GM21447 (cell line): ENCODE results near the gene CTIF.

Experiments used
- ATAC-seq: cut with Tn5 transposase; IDR thresholded peaks from one replicate; pipeline ENCODE4 v1.9.1; 2021; ENCODE audit not compliant: unreplicated experiment

Gene CTIF

GRCh38 chr18:48662011-48662661 is 123.3 kb downstream of the CTIF start:
- ATAC-seq = no peak

- ATAC-seq = no peak
Measured at GRCh38 chr18:48663096-48663930, 124.5 kb downstream of the CTIF start.

GRCh38 chr18:48663931-48664847 is 125.4 kb downstream of the CTIF start:
- no peak for ATAC-seq

GRCh38 chr18:48665654-48666053 is 126.8 kb downstream of the CTIF start:
- ATAC-seq = no peak

- ATAC-seq = no peak
Measured at GRCh38 chr18:48666613-48667012, 127.8 kb downstream of the CTIF start.

- peak; percentile 44 for ATAC-seq
Measured at GRCh38 chr18:48667276-48668254, 128.7 kb downstream of the CTIF start.

GRCh38 chr18:48668466-48669179 is 129.8 kb downstream of the CTIF start:
- no peak for ATAC-seq

GRCh38 chr18:48669180-48669675 is 130.4 kb downstream of the CTIF start:
- no peak for ATAC-seq

- no peak for ATAC-seq
Measured at GRCh38 chr18:48669991-48670750, 131.3 kb downstream of the CTIF start.

- ATAC-seq = no peak
Measured at GRCh38 chr18:48670751-48671560, 132.1 kb downstream of the CTIF start.

- ATAC-seq = no peak
Measured at GRCh38 chr18:48671561-48671945, 132.7 kb downstream of the CTIF start.

- ATAC-seq = no peak
Measured at GRCh38 chr18:48672671-48673340, 134.0 kb downstream of the CTIF start.

- ATAC-seq = no peak
Measured at GRCh38 chr18:48673456-48673852, 134.6 kb downstream of the CTIF start.

GRCh38 chr18:48673853-48674721 is 135.3 kb downstream of the CTIF start:
- no peak for ATAC-seq

GRCh38 chr18:48674758-48675351 is 136.0 kb downstream of the CTIF start:
- ATAC-seq = peak; percentile 17

GRCh38 chr18:48675352-48675761 is 136.5 kb downstream of the CTIF start:
- ATAC-seq = peak; percentile 81
